GM21529 (cell line): ENCODE data around the gene RAD51B.
"Not testable (repeated sequence)": the region's sequence is repeated elsewhere in the genome, so short reads cannot be mapped to it uniquely, and the experiment has no call there.

Experiments used
- ATAC-seq: cut with Tn5 transposase; IDR thresholded peaks from one replicate; pipeline ENCODE4 v1.9.1; 2021; ENCODE audit not compliant: unreplicated experiment

Gene RAD51B

GRCh38 chr14:68167383-68168087 lies 348.0 kb downstream of the RAD51B start:
- ATAC-seq, result no peak

DNA sequence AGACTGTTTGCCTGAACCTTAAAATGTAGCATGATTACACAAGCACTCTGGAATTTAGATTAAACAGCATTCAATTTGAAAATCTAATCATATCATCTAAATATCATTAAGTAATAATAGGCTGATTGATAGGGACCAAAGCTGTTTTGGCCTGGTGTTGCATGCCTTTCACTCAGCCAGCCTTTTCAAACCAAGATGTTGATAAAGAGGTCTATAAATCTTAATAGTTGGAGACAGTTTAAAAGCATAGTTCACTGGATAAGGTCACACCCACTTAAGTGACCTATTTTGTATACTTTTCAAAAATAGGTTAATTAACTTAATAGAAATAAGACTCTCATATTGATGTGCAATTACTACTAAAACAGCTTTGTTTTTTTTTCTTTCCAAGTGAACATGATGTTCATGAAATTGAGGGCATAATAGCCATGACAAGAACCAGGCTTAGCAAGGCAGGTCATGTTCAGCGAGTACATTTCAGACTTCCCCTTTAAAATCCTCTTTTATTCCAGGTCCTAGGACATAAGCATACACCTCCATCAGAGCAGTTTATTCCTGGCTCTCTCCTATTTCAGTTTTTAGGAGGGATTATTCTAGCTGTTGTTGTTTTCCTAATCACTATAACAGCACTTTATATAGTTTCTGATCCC lies 349.0 kb downstream of the RAD51B start:
- no peak for ATAC-seq

GRCh38 chr14:68172216-68172615 lies 352.6 kb downstream of the RAD51B start:
- ATAC-seq, result no peak

- no peak for ATAC-seq
Observed at GRCh38 chr14:68172627-68173026, 353.0 kb downstream of the RAD51B start.

DNA sequence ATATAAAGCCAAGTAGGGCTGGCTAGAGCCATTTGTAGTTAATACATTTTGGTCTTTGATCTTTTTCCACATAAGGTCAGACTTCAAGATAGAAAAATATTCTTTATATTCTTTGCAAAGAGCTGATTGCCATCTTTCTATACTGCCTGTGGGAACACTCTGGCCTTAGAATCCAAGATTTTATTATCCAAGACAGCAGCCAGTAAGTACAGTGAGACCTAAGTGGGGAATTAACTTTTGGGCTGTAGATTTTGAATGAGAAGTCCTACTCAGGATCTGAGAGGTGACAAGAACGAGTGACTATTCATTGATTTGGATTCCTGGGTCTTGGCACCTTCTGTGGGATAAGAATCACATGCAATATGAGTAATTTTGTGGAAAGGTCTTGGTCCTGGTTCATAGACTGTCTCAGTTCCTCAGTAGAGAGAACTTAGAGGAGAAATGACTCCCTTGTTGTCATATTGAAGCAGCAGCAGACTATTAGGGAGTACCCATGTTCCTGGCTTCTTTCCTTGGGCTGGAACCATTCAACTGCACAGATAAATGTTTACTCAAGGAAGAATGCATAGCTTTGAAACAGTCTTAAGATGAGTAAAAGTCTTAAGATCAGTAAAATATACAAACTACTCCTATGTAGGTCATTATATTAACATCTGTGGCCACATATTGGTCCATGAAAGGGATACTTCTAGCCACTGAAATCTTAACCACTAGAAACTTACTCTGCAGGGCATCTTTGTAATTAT lies 353.8 kb downstream of the RAD51B start:
- no peak for ATAC-seq

DNA sequence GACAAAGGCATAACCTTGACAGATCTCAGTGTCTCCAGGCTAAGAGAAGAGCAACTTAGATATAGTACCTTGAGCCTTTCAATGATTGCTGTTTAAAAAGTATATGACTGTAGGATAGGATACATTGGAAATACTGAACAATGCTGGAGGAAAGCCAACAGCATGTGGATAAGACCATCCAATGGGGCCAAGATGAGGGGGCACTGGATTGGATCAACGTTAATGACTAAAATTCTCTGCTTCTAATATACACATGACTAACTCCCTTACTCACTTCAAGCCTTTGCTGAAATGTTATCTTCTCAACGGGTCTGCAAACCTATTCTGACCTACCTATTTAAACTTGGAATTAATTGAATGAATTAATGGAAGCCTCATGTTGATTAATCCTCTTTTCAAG lies 354.9 kb downstream of the RAD51B start:
- ATAC-seq, result no peak

DNA sequence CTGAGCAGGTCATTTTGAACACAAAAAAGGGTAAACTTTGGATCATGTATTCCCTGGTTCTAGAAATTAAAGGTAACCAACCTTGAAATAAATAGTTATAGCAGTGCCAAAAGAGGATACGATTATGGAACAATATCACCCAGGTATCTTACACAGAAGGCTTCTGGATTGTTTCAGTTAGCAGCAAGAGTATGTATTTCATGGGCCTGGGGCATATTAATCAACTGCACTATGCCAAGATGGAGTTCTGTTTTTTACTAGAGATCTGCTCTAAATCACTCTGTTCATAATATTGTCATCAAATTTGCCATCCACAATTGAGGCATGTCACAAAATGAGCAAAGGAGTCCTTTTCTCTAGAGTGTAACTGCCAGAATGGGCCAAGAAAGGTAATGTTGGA lies 357.1 kb downstream of the RAD51B start:
- ATAC-seq, result no peak

DNA sequence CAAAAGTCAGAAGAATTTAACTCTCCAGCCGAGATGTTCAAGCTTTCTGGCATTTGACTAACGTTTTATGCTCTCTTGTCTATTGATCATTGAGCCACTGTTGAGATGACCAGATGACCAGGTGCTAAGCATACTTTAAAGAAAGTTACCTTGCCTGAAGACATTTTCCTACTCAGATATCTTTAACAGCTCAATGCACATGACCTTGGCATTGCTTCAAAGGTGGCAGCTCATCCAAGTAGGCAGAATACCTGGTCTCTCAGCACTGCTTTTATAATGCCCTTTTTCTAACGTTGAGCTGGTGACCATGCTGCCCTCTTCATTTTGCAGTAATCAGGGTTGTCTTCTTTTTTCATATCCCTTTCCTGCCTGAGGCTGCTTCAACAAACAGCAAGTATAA lies 358.1 kb downstream of the RAD51B start:
- no peak for ATAC-seq

GRCh38 chr14:68178282-68178681 lies 358.7 kb downstream of the RAD51B start:
- no peak for ATAC-seq

- no peak for ATAC-seq
Observed at GRCh38 chr14:68181519-68182326, 362.1 kb downstream of the RAD51B start.

GRCh38 chr14:68182492-68182891 lies 362.9 kb downstream of the RAD51B start:
- ATAC-seq, result peak; percentile 75

DNA sequence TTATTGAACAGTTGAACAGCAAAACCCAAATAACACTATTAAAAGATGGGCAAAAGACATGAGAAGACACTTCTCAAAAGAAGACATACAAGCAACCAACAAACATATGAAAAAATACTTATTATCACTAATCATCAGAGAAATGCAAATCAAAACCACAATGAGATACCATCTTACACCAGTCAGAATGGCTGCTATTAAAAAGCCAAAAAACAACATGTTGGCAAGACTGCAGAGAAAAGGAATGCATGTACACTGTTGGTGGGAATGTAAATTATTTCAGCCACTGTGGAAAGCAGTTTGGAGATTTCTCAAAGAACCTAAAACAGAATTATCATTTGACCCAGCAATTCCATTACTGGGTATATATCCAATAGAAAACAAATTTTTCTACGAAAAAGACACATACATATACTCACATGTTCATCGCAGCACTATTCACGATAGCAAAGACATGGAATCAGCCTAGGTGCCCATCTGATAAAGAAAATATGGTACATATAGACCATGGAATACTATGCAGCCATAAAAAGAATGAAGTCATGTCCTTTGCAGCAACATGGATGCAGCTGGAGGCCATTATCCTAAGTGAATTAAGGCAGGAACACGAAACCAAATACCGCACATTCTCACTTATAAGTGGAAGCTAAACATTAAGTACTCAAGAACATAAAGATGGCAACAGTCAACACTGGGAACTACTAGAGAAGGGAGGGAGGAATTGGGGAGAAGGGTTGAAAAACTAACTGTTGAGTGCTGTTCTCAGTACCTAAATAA lies 367.1 kb downstream of the RAD51B start:
- not testable (repeated sequence) for ATAC-seq

DNA sequence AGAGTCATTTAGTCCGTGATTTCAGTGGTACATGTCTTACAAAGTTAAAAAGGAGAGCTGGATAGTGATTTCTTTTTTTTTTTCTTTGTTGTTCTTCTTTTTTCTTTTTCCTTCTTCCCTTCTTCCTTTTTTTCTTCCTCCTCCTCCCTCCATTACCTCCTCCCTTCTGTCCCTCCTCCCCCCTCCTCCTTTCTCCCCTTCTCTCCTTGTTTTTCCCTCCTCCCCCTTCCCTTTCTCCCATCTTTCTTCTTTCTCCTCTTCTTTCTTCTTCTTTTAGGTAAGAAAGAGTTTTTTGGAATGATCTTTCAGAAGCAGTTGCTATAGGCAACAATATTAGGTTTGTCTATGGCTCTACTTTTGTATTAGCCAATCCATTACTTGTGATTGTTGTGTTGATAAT lies 368.6 kb downstream of the RAD51B start:
- no peak for ATAC-seq

DNA sequence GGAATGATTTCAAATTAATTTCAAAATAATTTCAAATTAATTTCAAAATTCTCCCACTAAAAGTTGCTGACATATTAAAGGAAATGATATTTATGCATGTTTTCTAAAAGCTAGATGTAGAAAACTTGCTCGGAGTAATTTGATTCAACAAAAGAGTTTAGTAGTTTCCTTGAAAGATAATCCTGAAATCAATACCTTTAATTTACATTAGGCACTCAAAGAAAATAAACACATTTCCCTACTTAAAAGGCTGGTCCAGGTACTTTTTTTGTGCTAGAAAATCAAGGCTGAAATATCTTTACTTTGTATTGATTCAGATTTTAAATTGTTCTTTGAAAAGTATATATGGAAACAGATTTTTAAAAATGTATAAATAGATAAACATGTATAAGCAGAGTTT lies 370.5 kb downstream of the RAD51B start:
- no peak for ATAC-seq

DNA sequence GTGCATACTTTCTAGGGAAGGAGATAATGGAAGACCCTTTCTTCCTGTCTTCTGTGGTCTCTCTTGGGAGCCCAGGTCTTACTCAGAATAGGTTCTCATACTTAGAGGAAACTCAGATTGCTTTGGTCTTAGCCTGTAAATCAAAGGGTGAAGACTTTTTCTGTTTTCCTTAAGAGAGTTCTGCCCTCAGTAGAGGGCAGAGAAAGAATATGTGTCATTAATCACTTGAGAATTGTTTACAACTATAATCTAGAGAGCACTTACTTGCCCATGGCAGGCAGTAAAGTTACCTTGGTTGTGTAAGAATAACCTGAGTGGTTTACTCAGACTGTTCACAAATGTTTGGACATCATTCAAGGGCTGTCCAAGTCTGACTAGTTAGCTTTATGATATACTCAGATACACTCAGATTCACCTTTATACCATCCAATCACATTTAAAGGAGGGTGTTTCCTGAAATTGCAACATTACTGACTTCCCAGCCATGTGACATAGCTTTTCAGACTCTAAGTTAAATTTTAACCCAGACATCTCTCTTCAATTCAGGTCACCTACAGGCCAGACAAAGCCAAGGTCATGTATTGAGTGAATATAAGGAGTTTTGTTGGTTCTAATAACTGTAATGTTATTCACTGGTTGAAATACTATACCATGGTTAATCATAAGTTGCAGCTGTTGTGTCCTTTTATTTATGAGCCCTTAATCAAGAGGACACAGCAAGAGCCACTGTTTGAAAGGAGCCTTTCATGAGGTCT lies 372.2 kb downstream of the RAD51B start:
- ATAC-seq, result no peak

GRCh38 chr14:68192935-68193334 lies 373.4 kb downstream of the RAD51B start:
- no peak for ATAC-seq

- no peak for ATAC-seq
Observed at GRCh38 chr14:68193970-68194681, 374.5 kb downstream of the RAD51B start.

GRCh38 chr14:68195126-68195525 lies 375.5 kb downstream of the RAD51B start:
- no peak for ATAC-seq
